WTC11 (cell line): Measurements from ENCODE around the gene CLN5. TPM values are rescaled to one million over a fixed set of nuclear protein-coding genes. Genes with fewer than 3 reads are reported as not detected.

Experiments used
- ATAC-seq: fragments of 200-7000 bp; cut with Tn5 transposase; 2 replicates; pipeline ENCODE4 v1.10.0; 2021; ENCODE audit warnings: mild to moderate bottlenecking, moderate library complexity
- CTCF ChIA-PET: fragments of 300-600 bp; sonication (Branson Sonifier 250); formaldehyde crosslinking; loops from one replicate; lab custom pipeline; 2021; ENCODE audit warnings: antibody characterized with exemption; lab: Charles Lee
- POLR2A ChIA-PET: fragments of 350-600 bp; sonication (Branson Sonifier 250); formaldehyde crosslinking; loops from one replicate; lab custom pipeline; 2021; ENCODE audit warnings: antibody characterized with exemption; lab: Charles Lee
- DNase-seq: peaks from one replicate; pipeline ENCODE4 v3.0.0; 2021; ENCODE audit warnings: low spot score
- H3K27ac Mint-ChIP-seq: 2 replicates; pipeline ENCODE4 v1.8.0; 2021; ENCODE audit warnings: mixed read lengths
- H3K27me3 Mint-ChIP-seq: 2 replicates; pipeline ENCODE4 v1.8.0; 2021; ENCODE audit warnings: low read depth, mild to moderate bottlenecking, moderate library complexity, mixed read lengths
- H3K36me3 Mint-ChIP-seq: 2 replicates; pipeline ENCODE4 v1.8.0; 2021; ENCODE audit warnings: mixed read lengths
- H3K4me1 Mint-ChIP-seq: 2 replicates; pipeline ENCODE4 v1.8.0; 2022; ENCODE audit warnings: mixed read lengths
- H3K4me3 Mint-ChIP-seq: 2 replicates; pipeline ENCODE4 v1.8.0; 2021; ENCODE audit warnings: mild to moderate bottlenecking, moderate library complexity, mixed read lengths
- H3K9me3 Mint-ChIP-seq: 2 replicates; pipeline ENCODE4 v1.8.0; 2021; ENCODE audit warnings: mixed read lengths
- ATF6 ChIP-seq: sonication (generic); formaldehyde crosslinking; IDR thresholded peaks from 2 replicates; pipeline ENCODE4 v1.8.1; 2023; ENCODE audit warnings: mild to moderate bottlenecking, missing genetic modification reagents
- CBFB ChIP-seq: sonication (generic); formaldehyde crosslinking; IDR thresholded peaks from 2 replicates; pipeline ENCODE4 v1.8.1; 2022; ENCODE audit warnings: mild to moderate bottlenecking, low read depth, missing genetic modification reagents
- CDX4 ChIP-seq: fragments of 250-450 bp; sonication (Bioruptor Pico); IDR thresholded peaks from 2 replicates; pipeline ENCODE4 v1.9.0; 2021; ENCODE audit warnings: moderate library complexity, mild to moderate bottlenecking, inconsistent platforms, borderline replicate concordance
- E2F5 ChIP-seq: sonication (generic); formaldehyde crosslinking; IDR thresholded peaks from 2 replicates; pipeline ENCODE4 v1.8.1; 2022; ENCODE audit warnings: mild to moderate bottlenecking, moderate library complexity, missing genetic modification reagents
- EMX1 ChIP-seq: fragments of 250-450 bp; sonication (Bioruptor Pico); IDR thresholded peaks from 2 replicates; pipeline ENCODE4 v1.8.0; 2021; ENCODE audit warnings: mild to moderate bottlenecking
- FOXP1 ChIP-seq: sonication (generic); formaldehyde crosslinking; IDR thresholded peaks from 2 replicates; pipeline ENCODE4 v1.8.0; 2022; ENCODE audit warnings: missing genetic modification reagents, mild to moderate bottlenecking, moderate library complexity, borderline replicate concordance
- FOXP4 ChIP-seq: sonication (generic); formaldehyde crosslinking; IDR thresholded peaks from 2 replicates; pipeline ENCODE4 v1.8.0; 2022; ENCODE audit warnings: mild to moderate bottlenecking, missing genetic modification reagents
- IRF1 ChIP-seq: sonication (generic); formaldehyde crosslinking; IDR thresholded peaks from 2 replicates; pipeline ENCODE4 v1.8.0; 2023; ENCODE audit warnings: missing genetic modification reagents
- NFYB ChIP-seq: sonication (generic); formaldehyde crosslinking; conservative IDR thresholded peaks from 2 replicates; pipeline ENCODE4 v1.8.0; 2022; ENCODE audit warnings: low read depth, missing genetic modification reagents
- NR1H2 ChIP-seq: sonication (generic); formaldehyde crosslinking; IDR thresholded peaks from 2 replicates; pipeline ENCODE4 v1.9.0; 2021; ENCODE audit warnings: mild to moderate bottlenecking, moderate library complexity, missing genetic modification reagents
- NR2C2 ChIP-seq: sonication (generic); formaldehyde crosslinking; IDR thresholded peaks from 2 replicates; pipeline ENCODE4 v1.8.0; 2022; ENCODE audit warnings: mild to moderate bottlenecking, missing genetic modification reagents
- SMAD4 ChIP-seq: sonication (generic); formaldehyde crosslinking; IDR thresholded peaks from 2 replicates; pipeline ENCODE4 v1.8.0; 2022; ENCODE audit warnings: mild to moderate bottlenecking, missing genetic modification reagents
- TCF7 ChIP-seq: sonication (generic); formaldehyde crosslinking; IDR thresholded peaks from 2 replicates; pipeline ENCODE4 v1.8.0; 2022; ENCODE audit warnings: mild to moderate bottlenecking, low read depth, missing genetic modification reagents, moderate library complexity
- ZBTB43 ChIP-seq: sonication (generic); formaldehyde crosslinking; IDR thresholded peaks from 2 replicates; pipeline ENCODE4 v1.8.1; 2023; ENCODE audit warnings: mild to moderate bottlenecking, missing genetic modification reagents
- ZMAT4 ChIP-seq: fragments of 250-450 bp; sonication (Bioruptor Pico); IDR thresholded peaks from 2 replicates; pipeline ENCODE4 v1.9.0; 2021; ENCODE audit warnings: mild to moderate bottlenecking
- ZNF219 ChIP-seq: sonication (generic); formaldehyde crosslinking; IDR thresholded peaks from 2 replicates; pipeline ENCODE4 v1.8.0; 2023; ENCODE audit warnings: missing genetic modification reagents, mild to moderate bottlenecking, borderline replicate concordance
- ZNF263 ChIP-seq: sonication (generic); formaldehyde crosslinking; IDR thresholded peaks from 2 replicates; pipeline ENCODE4 v1.8.1; 2022; ENCODE audit warnings: low read depth, mild to moderate bottlenecking, moderate library complexity, missing genetic modification reagents
- ZNF317 ChIP-seq: sonication (generic); formaldehyde crosslinking; IDR thresholded peaks from 2 replicates; pipeline ENCODE4 v1.8.1; 2023; ENCODE audit warnings: low read depth, mild to moderate bottlenecking, moderate library complexity, missing genetic modification reagents, borderline replicate concordance
- ZNF423 ChIP-seq: fragments of 250-450 bp; sonication (Bioruptor Pico); IDR thresholded peaks from 2 replicates; pipeline ENCODE4 v2.1.2; 2022; ENCODE audit warnings: mild to moderate bottlenecking, moderate library complexity
- total RNA-seq: library from RNA; stranded (reverse); gene quantifications from 3 replicates; pipeline ENCODE4 v1.2.3, GENCODE V29; 2021

Gene CLN5
- total RNA-seq, 1 experiment from 2014 or later: 9.2 TPM

GRCh38 chr13:77048681-77049080 lies 56.8 kb downstream of the CLN5 start (continued):
- no peak for TF ChIP-seq ZMAT4 (CRISPR knock-in tag)
- TF ChIP-seq ZNF263 (CRISPR knock-in tag): no peak

GRCh38 chr13:77053192-77053591 lies 61.3 kb downstream of the CLN5 start:
- CTCF ChIA-PET: no interaction called here

More at GRCh38 chr13:77053192-77053591, 61.3 kb downstream of the CLN5 start:
- no peaks in the 10 kb centered on the region for H3K9me3 Mint-ChIP-seq
- H3K27me3 Mint-ChIP-seq: no peaks in the 10 kb centered on the region
- POLR2A ChIA-PET: no interaction called here
- H3K4me1 Mint-ChIP-seq: peaks cover 21% of the 10 kb centered on the region
- no peak for TF ChIP-seq ZBTB43 (CRISPR knock-in tag)
- no peak for TF ChIP-seq E2F5 (CRISPR knock-in tag)
- TF ChIP-seq ATF6 (CRISPR knock-in tag): no peak
- TF ChIP-seq CBFB (CRISPR knock-in tag): no peak
- no peak for TF ChIP-seq FOXP1 (CRISPR knock-in tag)
- TF ChIP-seq ZNF423 (CRISPR knock-in tag): no peak
- no peak for TF ChIP-seq NR1H2
- no peak for TF ChIP-seq ZNF219 (CRISPR knock-in tag)
- no peak for TF ChIP-seq ZNF263 (CRISPR knock-in tag)
- no peak for TF ChIP-seq NFYB (CRISPR knock-in tag)
- TF ChIP-seq SMAD4: no peak
- no peak for TF ChIP-seq EMX1
- TF ChIP-seq TCF7 (CRISPR knock-in tag): no peak
- TF ChIP-seq CDX4 (CRISPR knock-in tag): no peak
- no peak for TF ChIP-seq NR2C2 (CRISPR knock-in tag)
- TF ChIP-seq ZNF317 (CRISPR knock-in tag): no peak
- no peak for TF ChIP-seq FOXP4
- no peak for TF ChIP-seq IRF1 (CRISPR knock-in tag)
- TF ChIP-seq, all 79 proteins: peak for 0
- ATAC-seq: no peak
- peaks cover 25% of the 10 kb centered on the region for H3K36me3 Mint-ChIP-seq
- H3K27ac Mint-ChIP-seq: no peak overlapping the region
- no peak for DNase-seq
- H3K4me3 Mint-ChIP-seq: no peak overlapping the region

Other genes starting within 250 kb of the CLN5 start
- 6.7 to 8.0 TPM (median 7.8 TPM) in 3 replicates for gene KCTD12, start 105.7 kb upstream of the CLN5 start, total RNA-seq
- not detected in 3 replicates for gene ACOD1, start 43.6 kb upstream of the CLN5 start, total RNA-seq
- gene FBXL3, start 35.1 kb downstream of the CLN5 start, total RNA-seq: 9.9 to 10.4 TPM (median 9.9 TPM) in 3 replicates